KG1 (cell line): Measurements from ENCODE around the gene COL9A3.
"Not testable (repeated sequence)": the region's sequence is repeated elsewhere in the genome, so short reads cannot be mapped to it uniquely, and the experiment has no call there.

Source experiments
- DNase-seq: peaks from one replicate; lab custom pipeline; 2025; lab: John Stamatoyannopoulos, UW

The COL9A3 gene

GRCh38 chr20:62835931-62836861, 19.3 kb downstream of the COL9A3 start:
- no peak for DNase-seq

- DNase-seq, result no peak
Measured at GRCh38 chr20:62836967-62837490, 20.2 kb downstream of the COL9A3 start.

DNA sequence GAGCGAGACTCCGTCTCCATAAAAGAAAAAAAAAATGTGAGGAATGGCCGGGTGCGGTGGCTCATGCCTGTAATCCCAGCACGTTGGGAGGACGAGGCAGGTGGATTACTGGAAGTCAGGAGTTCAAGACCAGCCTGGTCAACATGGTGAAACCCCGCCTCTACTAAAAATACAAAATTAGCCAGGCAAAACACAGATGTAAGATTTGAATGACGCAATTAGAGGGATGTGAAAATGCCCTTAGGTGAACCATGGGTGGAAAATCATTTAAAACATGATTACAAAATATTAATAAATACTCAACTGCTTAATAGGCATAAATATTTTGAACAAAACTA, 20.9 kb downstream of the COL9A3 start:
- no peak for DNase-seq

- DNase-seq, result no peak
Measured at GRCh38 chr20:62838128-62838891, 21.5 kb downstream of the COL9A3 start.

- no peak for DNase-seq
Measured at GRCh38 chr20:62839261-62839660, 22.4 kb downstream of the COL9A3 start.

- DNase-seq, result no peak
Measured at GRCh38 chr20:62839816-62840215, 23.0 kb downstream of the COL9A3 start.

GRCh38 chr20:62840244-62841197, 23.7 kb downstream of the COL9A3 start:
- DNase-seq, result no peak

- DNase-seq, result no peak
Measured at GRCh38 chr20:62841705-62842212, 24.9 kb downstream of the COL9A3 start.

- DNase-seq, result no peak
Measured at GRCh38 chr20:62843656-62844055, 26.8 kb downstream of the COL9A3 start.

DNA sequence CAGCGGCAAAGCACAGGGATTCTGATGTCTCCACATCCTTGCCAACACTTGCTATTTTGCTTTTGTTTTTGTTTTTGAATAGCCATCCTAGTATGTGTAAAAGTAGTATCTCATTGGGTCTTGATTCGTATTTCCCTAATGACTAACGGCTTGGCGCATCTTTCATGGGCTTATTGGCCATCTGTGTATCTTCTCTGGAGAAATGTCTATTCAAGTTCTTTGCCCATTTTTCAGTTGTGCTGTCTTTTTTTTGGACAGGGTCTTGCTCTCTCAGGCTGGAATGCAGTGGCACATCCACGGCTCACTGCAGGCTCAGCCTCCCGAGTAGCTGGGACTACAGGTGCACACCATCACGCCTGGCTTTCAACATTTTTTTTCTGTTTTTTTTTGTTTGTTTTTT, 27.3 kb downstream of the COL9A3 start:
- DNase-seq, result no peak

- no peak for DNase-seq
Measured at GRCh38 chr20:62845416-62846160, 28.7 kb downstream of the COL9A3 start.

DNA sequence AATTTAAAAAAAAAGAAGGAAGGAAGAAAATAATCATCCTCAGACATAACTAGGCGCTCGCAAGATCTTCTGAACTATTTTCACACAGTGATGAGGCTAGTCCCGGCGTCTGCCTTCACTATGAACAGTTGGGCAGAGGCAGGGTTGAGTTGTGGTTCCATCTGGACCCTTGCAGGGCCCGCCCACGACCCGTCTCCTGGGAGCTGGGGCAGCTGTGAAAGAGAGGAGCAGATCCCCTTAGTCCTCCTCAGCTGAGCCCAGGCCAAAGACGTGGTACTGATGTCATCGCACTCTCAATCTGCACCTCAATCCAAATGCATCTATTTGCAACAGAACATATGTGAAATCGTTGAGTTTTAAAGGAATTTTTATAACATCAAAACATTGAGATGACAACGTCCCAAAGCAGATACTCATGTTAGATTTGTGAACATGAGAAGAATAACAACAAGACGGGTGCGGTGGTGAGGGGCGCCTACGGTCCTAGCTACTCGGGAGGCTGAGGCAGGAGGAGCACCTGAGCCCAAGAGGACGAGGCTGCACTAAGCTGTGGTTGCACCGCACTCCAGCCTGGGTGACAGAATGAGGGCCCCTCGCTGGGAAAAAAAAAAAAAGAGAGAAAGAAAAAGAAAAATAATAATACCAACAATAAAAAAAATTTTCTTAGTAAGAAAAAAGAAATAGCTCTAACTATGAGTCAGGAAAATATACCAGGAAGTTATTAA, 29.5 kb downstream of the COL9A3 start:
- no peak for DNase-seq

DNA sequence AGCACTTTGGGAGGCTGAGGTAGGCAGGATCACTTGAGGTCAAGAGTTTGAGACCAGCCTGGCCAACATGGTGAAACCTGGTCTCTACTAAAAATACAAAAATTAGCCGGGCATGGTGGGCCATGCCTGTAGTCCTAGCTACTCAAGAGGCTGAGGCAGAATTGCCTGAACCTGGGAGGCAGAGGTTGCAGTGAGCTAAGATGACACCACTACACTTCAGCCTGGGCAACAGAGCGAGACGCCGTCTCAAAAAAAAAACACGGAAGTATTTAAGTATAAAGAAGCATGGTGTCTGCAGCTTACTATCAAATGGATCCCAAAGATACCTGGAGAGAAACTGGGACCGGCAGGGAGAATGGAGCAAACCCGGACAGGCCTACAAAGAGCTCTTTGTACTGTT, 32.1 kb downstream of the COL9A3 start:
- DNase-seq, result not testable (repeated sequence)

- no peak for DNase-seq
Measured at GRCh38 chr20:62849431-62849830, 32.6 kb downstream of the COL9A3 start.

GRCh38 chr20:62850333-62850974, 33.6 kb downstream of the COL9A3 start:
- DNase-seq, result no peak

DNA sequence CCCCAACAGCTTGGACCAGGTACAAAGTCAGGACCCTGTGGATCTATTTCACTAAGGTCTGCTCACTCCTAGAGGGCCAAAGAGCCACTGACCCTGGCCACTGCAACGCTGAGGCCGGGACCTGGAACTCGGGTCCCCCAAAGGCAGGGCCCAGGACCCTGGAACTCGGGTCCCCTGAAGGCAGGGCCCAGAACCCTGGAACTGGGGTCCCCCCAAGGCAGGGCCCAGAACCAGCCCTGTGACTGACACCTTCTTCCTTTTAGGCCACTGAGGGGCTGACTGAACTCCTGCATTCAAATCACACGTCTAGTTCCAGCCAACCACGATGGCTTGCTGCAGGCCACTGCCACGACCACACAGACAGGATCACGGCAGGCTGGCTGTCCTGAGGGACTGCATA, 35.3 kb downstream of the COL9A3 start:
- no peak for DNase-seq

DNA sequence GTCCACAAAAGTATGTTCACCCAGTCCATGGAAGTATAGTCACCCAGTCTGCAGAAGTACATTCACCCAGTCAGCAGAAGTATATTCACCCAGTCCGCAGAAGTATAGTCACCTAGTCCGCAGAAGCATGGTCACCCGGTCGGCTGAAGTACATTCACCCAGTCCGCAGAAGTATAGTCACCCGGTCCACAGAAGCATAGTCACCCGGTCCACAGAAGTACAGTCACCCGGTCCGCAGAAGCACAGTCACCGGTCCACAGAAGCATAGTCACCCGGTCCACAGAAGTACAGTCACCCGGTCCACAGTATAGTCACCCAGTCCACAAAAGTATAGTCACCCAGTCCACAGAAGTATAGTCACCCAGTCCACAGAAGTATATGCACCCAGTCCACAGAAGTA, 36.0 kb downstream of the COL9A3 start:
- DNase-seq, result no peak

- DNase-seq, result not testable (repeated sequence)
Measured at GRCh38 chr20:62853304-62853703, 36.5 kb downstream of the COL9A3 start.

DNA sequence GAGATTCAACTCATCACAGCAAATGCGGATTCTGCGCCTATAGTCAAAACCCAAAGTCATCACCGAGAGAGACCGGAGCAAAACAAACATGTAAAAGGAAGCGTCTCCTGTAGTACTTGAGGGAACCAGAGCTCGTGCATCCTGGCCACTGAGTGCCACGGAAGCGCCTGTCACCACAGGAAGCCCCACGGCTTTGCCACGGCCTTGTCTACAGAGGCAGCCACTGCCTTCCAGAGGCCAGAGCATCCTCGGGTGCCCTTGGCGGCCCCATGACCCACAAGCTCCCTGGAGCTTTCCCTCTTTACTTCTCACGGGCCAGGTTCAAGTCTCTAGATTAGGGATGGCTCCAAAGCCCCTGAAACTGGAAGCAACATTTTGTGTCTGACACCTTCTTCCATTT, 37.3 kb downstream of the COL9A3 start:
- DNase-seq, result no peak

- DNase-seq, result no peak
Measured at GRCh38 chr20:62855120-62855519, 38.3 kb downstream of the COL9A3 start.
